ENCODE measurements around the gene DNAI2.

DNAI2 gene

DNA sequence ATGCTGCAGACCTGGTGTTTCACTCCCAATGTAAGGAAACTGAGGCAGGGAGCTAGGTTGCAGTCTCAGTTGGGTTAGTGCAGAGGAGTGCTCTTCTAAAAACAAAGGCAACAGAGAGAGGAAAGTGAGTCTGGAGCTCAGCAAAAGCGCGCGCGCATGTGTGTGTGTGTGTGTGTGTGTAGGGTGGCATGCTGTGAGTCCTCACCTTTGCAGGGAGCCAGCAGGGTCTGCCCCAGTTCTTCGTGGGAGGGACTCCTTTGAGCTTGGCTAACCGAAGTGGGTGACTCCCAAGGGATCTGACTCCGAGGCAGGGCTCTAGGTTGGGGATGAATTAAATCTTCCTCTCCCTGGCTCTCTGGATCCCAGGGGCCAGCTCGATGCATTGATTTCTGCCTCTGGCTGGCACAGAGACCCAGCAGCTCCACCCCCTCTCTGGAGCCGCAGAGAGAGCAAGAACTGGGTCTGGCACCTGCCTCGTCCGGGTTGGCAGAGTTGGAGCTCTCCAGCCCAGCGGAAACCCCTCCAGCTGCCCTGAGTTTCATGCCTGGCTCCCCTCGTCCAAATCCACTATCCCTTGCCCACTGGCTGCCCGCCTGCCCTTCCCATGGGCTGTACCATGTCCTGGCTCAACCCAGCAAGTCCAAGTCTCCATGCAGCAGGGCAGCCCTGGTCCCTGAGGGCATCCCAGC, 88.9 kb downstream of the DNAI2 start:
- H3K4me3 ChIP-seq (ENCODE audit: low read depth, low read length), result no peak overlapping the region
- TF ChIP-seq, protein P1, sequence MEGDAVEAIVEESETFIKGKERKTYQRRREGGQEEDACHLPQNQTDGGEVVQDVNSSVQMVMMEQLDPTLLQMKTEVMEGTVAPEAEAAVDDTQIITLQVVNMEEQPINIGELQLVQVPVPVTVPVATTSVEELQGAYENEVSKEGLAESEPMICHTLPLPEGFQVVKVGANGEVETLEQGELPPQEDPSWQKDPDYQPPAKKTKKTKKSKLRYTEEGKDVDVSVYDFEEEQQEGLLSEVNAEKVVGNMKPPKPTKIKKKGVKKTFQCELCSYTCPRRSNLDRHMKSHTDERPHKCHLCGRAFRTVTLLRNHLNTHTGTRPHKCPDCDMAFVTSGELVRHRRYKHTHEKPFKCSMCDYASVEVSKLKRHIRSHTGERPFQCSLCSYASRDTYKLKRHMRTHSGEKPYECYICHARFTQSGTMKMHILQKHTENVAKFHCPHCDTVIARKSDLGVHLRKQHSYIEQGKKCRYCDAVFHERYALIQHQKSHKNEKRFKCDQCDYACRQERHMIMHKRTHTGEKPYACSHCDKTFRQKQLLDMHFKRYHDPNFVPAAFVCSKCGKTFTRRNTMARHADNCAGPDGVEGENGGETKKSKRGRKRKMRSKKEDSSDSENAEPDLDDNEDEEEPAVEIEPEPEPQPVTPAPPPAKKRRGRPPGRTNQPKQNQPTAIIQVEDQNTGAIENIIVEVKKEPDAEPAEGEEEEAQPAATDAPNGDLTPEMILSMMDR (IDR thresholded peaks at IDR 0.05; ENCODE audit: low read depth, low read length), result no peak
